ENCODE measurements around the gene FCER1G.

The FCER1G gene

GRCh38 chr1:161217831-161218230 is 2.7 kb downstream of the FCER1G start:
- Histone ChIP-seq H3K4me3 (ENCODE audit: low read depth, low read length) (no peak overlapping the region), H3K36me3 (peaks cover 22% of the 10 kb centered on the region), H3K27me3 (ENCODE audit: insufficient read depth, low read depth, severe bottlenecking) (no peaks in the 10 kb centered on the region), H3K9me3 (ENCODE audit: severe bottlenecking) (peaks cover 2% of the 10 kb centered on the region), H3K27ac (no peak overlapping the region)
- DNase-seq = no peak
- TF ChIP-seq CTCF (IDR thresholded peaks at IDR 0.05; ENCODE audit: low read depth, low read length) = no peak

- Histone ChIP-seq H3K27ac (no peak overlapping the region), H3K9me3 (ENCODE audit: severe bottlenecking) (peaks cover 2% of the 10 kb centered on the region), H3K36me3 (peaks cover 16% of the 10 kb centered on the region), H3K4me3 (ENCODE audit: low read depth, low read length) (no peak overlapping the region), H3K27me3 (ENCODE audit: insufficient read depth, low read depth, severe bottlenecking) (no peaks in the 10 kb centered on the region)
- no peak for TF ChIP-seq CTCF (IDR thresholded peaks at IDR 0.05; ENCODE audit: low read depth, low read length)
- DNase-seq = no peak
Measured at GRCh38 chr1:161218301-161219077, 3.4 kb downstream of the FCER1G start.

- H3K9me3 ChIP-seq (ENCODE audit: severe bottlenecking) = peaks cover 2% of the 10 kb centered on the region
- no peaks in the 10 kb centered on the region for H3K27me3 ChIP-seq (ENCODE audit: insufficient read depth, low read depth, severe bottlenecking)
- peaks cover 8% of the 10 kb centered on the region for H3K36me3 ChIP-seq
- no peak overlapping the region for H3K4me3 ChIP-seq (ENCODE audit: low read depth, low read length)
- DNase-seq = no peak
- no peak for TF ChIP-seq CTCF (IDR thresholded peaks at IDR 0.05; ENCODE audit: low read depth, low read length)
- no peak overlapping the region for H3K27ac ChIP-seq
Measured at GRCh38 chr1:161219078-161219892, 4.2 kb downstream of the FCER1G start.

GRCh38 chr1:161220002-161220401 is 4.9 kb downstream of the FCER1G start:
- no peak for TF ChIP-seq CTCF (IDR thresholded peaks at IDR 0.05; ENCODE audit: low read depth, low read length)
- Histone ChIP-seq H3K9me3 (ENCODE audit: severe bottlenecking) (peaks cover 2% of the 10 kb centered on the region), H3K36me3 (peaks cover 3% of the 10 kb centered on the region; the same call in 1 of the 2 replicates)

GRCh38 chr1:161222175-161223019 is 7.3 kb downstream of the FCER1G start:
- no peaks in the 10 kb centered on the region for H3K36me3 ChIP-seq
- no peak overlapping the region for H3K27ac ChIP-seq
- H3K9me3 ChIP-seq (ENCODE audit: severe bottlenecking) = peaks cover 2% of the 10 kb centered on the region
- H3K4me3 ChIP-seq (ENCODE audit: low read depth, low read length) = no peak overlapping the region
- TF ChIP-seq CTCF (IDR thresholded peaks at IDR 0.05; ENCODE audit: low read depth, low read length) = no peak
- no peaks in the 10 kb centered on the region for H3K27me3 ChIP-seq (ENCODE audit: insufficient read depth, low read depth, severe bottlenecking)
- no peak for DNase-seq

More at GRCh38 chr1:161220002-161220401, 4.9 kb downstream of the FCER1G start:
- DNase-seq = no peak
- Histone ChIP-seq H3K27ac (no peak overlapping the region), H3K4me3 (ENCODE audit: low read depth, low read length) (no peak overlapping the region), H3K27me3 (ENCODE audit: insufficient read depth, low read depth, severe bottlenecking) (no peaks in the 10 kb centered on the region)

Measured in WERI-Rb-1 (cell line).